Endometrium (tissue), 2 donors: ENCODE measurements around the gene CYP27C1.
A peak's percentile ranks its signal among the peaks of the same experiment; 100 is the strongest.

Source experiments
- FAIRE-seq: peaks from 2 replicates; lab custom pipeline; 2012; peaks lifted over from hg19 to GRCh38; lab: Jason Lieb, UNC
- donor health status: control.
- donor health status: control.

The CYP27C1 gene

GRCh38 chr2:127193164-127193966 is 26.7 kb downstream of the CYP27C1 start:
- no peak for FAIRE-seq

- no peak for FAIRE-seq
Observed at GRCh38 chr2:127191331-127192219, 28.5 kb downstream of the CYP27C1 start.

GRCh38 chr2:127188797-127189196 is 31.3 kb downstream of the CYP27C1 start:
- no peak for FAIRE-seq

GRCh38 chr2:127187831-127188230 is 32.3 kb downstream of the CYP27C1 start:
- no peak for FAIRE-seq

- no peak for FAIRE-seq
Observed at GRCh38 chr2:127187081-127187775, 32.9 kb downstream of the CYP27C1 start.

GRCh38 chr2:127185705-127186104 is 34.4 kb downstream of the CYP27C1 start:
- no peak for FAIRE-seq

GRCh38 chr2:127185093-127185492 is 35.0 kb downstream of the CYP27C1 start:
- FAIRE-seq: no peak

- peak; percentile 57 for FAIRE-seq
Observed at GRCh38 chr2:127183771-127184170, 36.3 kb downstream of the CYP27C1 start.

GRCh38 chr2:127182626-127183458 is 37.3 kb downstream of the CYP27C1 start:
- no peak for FAIRE-seq

- FAIRE-seq: no peak
Observed at GRCh38 chr2:127181851-127182250, 38.2 kb downstream of the CYP27C1 start.

- no peak for FAIRE-seq
Observed at GRCh38 chr2:127179766-127180165, 40.3 kb downstream of the CYP27C1 start.

GRCh38 chr2:127177617-127178263 is 42.4 kb downstream of the CYP27C1 start:
- FAIRE-seq: no peak

- FAIRE-seq: no peak
Observed at GRCh38 chr2:127176371-127177311, 43.5 kb downstream of the CYP27C1 start.

- FAIRE-seq: no peak
Observed at GRCh38 chr2:127175751-127176354, 44.2 kb downstream of the CYP27C1 start.

GRCh38 chr2:127175041-127175721 is 44.9 kb downstream of the CYP27C1 start:
- FAIRE-seq: no peak

- no peak for FAIRE-seq
Observed at GRCh38 chr2:127174640-127175039, 45.5 kb downstream of the CYP27C1 start.

- FAIRE-seq: no peak
Observed at GRCh38 chr2:127174136-127174535, 46.0 kb downstream of the CYP27C1 start.

- no peak for FAIRE-seq
Observed at GRCh38 chr2:127173057-127173456, 47.0 kb downstream of the CYP27C1 start.

- FAIRE-seq: no peak
Observed at GRCh38 chr2:127172306-127172705, 47.8 kb downstream of the CYP27C1 start.
